Measurements from ENCODE around the gene ARHGAP24. TPM values are rescaled to one million over a fixed set of nuclear protein-coding genes. Genes with fewer than 3 reads are reported as not detected.
"Not testable (repeated sequence)": the region's sequence is repeated elsewhere in the genome, so short reads cannot be mapped to it uniquely, and the experiment has no call there.

ARHGAP24 gene
- total and polyA plus RNA-seq, 2 experiments from 2014 or later: 5.1 to 8.6 TPM

DNA sequence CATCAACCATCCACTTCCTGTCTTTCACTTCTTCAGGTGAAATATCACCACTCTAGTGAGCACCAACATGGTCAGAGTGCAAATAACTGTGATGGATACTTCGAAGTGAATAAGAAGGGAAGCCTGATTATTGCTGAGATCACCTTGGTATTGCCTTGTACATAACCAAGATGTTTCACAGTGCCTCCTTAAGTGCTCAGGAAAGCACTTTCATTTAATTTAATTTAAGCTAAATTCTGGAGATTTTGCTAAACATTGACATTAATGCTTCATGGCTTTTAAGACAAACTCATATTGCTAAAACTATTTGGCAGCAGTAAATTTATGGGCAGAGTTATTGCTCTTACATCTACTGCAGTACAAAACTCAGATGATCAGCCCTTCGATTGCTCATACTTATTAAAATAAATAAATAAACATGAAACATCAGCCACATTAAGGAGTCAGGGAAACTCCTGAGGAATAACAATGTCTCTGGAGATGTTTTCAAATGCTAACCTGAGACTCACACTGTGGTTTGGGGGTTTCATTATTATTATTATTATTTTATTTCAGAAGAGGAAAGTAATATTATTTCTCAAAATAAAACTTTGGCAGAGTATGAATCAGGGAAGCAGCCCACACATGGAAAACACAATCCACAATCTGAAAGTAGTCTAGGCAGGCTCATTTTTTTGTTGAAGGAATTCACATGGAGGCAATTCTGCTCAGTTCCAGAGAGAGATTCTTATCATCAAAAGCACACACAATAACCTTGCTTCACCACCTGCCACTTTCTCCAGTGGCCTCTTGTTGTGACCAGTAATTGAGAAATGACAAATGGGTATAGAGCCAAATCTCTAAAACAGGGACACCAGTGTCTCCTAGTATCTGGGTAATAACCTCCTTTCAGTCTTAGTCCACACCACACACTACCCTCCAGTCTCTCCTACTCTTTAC, 540.7 kb downstream of the ARHGAP24 start:
- no peak for DNase-seq (ENCODE audit: low read depth in 1 of 2, low spot score in 1 of 2)
- Histone ChIP-seq H3K27me3 (no peaks in the 10 kb centered on the region), H3K4me1 (ENCODE audit: low read depth) (peaks cover 9% of the 10 kb centered on the region), H3K9me3 (ENCODE audit: low read depth) (no peaks in the 10 kb centered on the region), H3K27ac (no peak overlapping the region), H3K4me3 (no peak overlapping the region), H3K36me3 (no peaks in the 10 kb centered on the region)
- no peak for TF ChIP-seq CTCF (IDR thresholded peaks at IDR 0.05; ENCODE audit: low read depth, low read length)

DNA sequence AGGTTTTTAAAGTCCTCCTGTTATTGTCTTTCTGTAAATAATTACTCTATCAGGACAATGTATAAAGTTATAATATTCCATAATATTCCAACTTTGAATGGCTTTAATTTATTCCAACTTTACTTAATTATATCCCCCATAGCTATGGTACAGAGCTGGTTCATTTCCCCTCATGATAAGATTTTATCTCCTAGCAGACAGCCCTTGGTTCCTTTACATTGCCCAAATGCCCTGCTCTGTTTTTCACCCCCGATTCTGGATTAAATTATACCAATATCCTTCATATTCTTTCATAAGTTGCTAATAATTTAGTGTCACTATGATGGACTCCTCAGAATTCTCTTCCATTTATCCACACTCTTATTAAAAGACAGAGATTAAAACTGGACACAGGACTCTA, 544.4 kb downstream of the ARHGAP24 start:
- no peaks in the 10 kb centered on the region for H3K36me3 ChIP-seq
- DNase-seq (ENCODE audit: low read depth in 1 of 2, low spot score in 1 of 2): no peak
- no peak for TF ChIP-seq CTCF (IDR thresholded peaks at IDR 0.05; ENCODE audit: low read depth, low read length)
- no peaks in the 10 kb centered on the region for H3K27me3 ChIP-seq
- no peak overlapping the region for H3K27ac ChIP-seq
- H3K9me3 ChIP-seq (ENCODE audit: low read depth): no peaks in the 10 kb centered on the region
- H3K4me1 ChIP-seq (ENCODE audit: low read depth): no peaks in the 10 kb centered on the region
- no peak overlapping the region for H3K4me3 ChIP-seq

DNA sequence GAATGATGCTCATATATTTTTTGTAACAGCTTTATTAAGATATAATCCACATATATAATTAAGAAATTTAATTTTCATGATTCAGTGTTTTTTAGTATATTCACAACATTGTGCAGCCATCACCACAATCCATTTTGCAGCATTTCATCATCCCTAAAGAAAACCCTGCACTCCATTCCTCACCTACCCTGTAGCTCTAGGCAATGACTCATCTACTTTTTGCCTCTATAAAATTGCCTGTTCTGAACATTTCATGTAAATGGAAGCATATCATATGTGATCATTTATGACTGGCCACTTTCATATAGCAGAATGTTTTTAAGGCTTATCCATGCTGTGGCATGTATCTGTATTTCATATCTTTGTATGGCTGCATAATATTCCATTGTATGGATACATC, 545.0 kb downstream of the ARHGAP24 start:
- TF ChIP-seq CTCF (IDR thresholded peaks at IDR 0.05; ENCODE audit: low read depth, low read length): no peak
- no peak overlapping the region for H3K27ac ChIP-seq
- DNase-seq (ENCODE audit: low read depth in 1 of 2, low spot score in 1 of 2): no peak
- no peaks in the 10 kb centered on the region for H3K9me3 ChIP-seq (ENCODE audit: low read depth)
- H3K27me3 ChIP-seq: no peaks in the 10 kb centered on the region
- H3K4me1 ChIP-seq (ENCODE audit: low read depth): no peaks in the 10 kb centered on the region
- no peak overlapping the region for H3K4me3 ChIP-seq
- H3K36me3 ChIP-seq: no peaks in the 10 kb centered on the region

- H3K9me3 ChIP-seq (ENCODE audit: low read depth); H3K4me3 ChIP-seq; H3K27me3 ChIP-seq; H3K27ac ChIP-seq; DNase-seq (ENCODE audit: low read depth in 1 of 2, low spot score in 1 of 2); H3K36me3 ChIP-seq; H3K4me1 ChIP-seq (ENCODE audit: low read depth): not testable (repeated sequence)
Measured at GRCh38 chr4:86021671-86022070, 546.7 kb downstream of the ARHGAP24 start.

DNA sequence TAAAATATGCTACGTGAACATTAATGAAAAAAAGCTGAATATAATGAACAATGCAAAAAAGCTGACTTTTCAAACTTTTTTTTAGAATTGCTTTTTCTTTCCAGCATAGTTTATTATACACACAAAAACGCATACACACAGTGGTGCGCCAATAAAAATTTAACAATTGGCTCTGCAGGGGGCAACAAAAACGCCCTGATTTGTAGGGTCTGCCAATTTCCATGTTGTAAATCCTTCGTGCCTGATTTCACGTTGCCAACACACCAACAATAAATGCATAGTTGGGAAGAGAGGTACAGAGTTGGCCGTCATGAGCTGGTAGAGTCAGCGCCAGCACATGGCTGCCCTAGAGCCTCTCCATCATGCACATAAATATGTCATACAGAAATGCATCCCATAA, 551.8 kb downstream of the ARHGAP24 start:
- Histone ChIP-seq H3K36me3 (no peaks in the 10 kb centered on the region), H3K27me3 (no peaks in the 10 kb centered on the region), H3K4me1 (ENCODE audit: low read depth) (no peaks in the 10 kb centered on the region), H3K4me3 (no peak overlapping the region), H3K27ac (no peak overlapping the region), H3K9me3 (ENCODE audit: low read depth) (no peaks in the 10 kb centered on the region)
- no peak for TF ChIP-seq CTCF (IDR thresholded peaks at IDR 0.05; ENCODE audit: low read depth, low read length)
- DNase-seq (ENCODE audit: low read depth in 1 of 2, low spot score in 1 of 2): no peak

DNA sequence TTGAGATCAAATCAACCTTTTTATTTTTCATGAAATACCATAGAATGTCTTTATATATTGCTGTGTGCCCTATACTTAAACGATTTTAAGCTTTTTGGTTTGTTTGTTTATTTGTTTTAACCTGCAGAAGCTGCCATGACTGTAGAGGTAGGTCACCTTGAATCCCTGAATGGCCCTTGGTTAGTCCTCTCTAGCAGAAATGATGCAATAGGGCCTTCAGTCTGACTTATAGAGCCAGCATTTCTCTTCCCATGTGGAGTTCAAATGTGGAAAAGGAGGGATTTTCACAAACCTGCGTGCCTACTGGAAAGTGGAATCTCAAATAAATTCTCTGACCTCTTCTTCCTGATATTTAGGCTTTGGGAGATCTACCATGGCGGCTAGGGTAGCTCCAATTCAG, 557.0 kb downstream of the ARHGAP24 start:
- no peak overlapping the region for H3K27ac ChIP-seq
- no peak overlapping the region for H3K4me3 ChIP-seq
- no peaks in the 10 kb centered on the region for H3K9me3 ChIP-seq (ENCODE audit: low read depth)
- TF ChIP-seq CTCF (IDR thresholded peaks at IDR 0.05; ENCODE audit: low read depth, low read length): no peak
- H3K4me1 ChIP-seq (ENCODE audit: low read depth): peaks cover 21% of the 10 kb centered on the region
- H3K27me3 ChIP-seq: no peaks in the 10 kb centered on the region
- H3K36me3 ChIP-seq: no peaks in the 10 kb centered on the region
- peak in 1 of 2 donors; percentile 37 for DNase-seq (ENCODE audit: low read depth in 1 of 2, low spot score in 1 of 2)
